SK-N-SH treated with all-trans-retinoic acid at 6 μM for 48 hours (cell line): Measurements from ENCODE around the gene FZD7.

ENCODE experiments used
- ATAC-seq: fragments of 200-7000 bp; cut with Tn5 transposase; 3 replicates; pipeline ENCODE4 v1.9.1; 2020; ENCODE audit warnings: mild to moderate bottlenecking, moderate library complexity
- ARNTL ChIP-seq: fragments of 450-650 bp; formaldehyde crosslinking; IDR thresholded peaks from 2 replicates; pipeline ENCODE4 v1.5.0; 2020; ENCODE audit warnings: low read depth, mild to moderate bottlenecking, moderate library complexity, borderline replicate concordance
- CREB5 ChIP-seq: fragments of 250-450 bp; sonication (Bioruptor Pico); IDR thresholded peaks from 2 replicates; pipeline ENCODE4 v1.5.1; 2020; ENCODE audit warnings: low read depth, mild to moderate bottlenecking, moderate library complexity
- ESRRG ChIP-seq: fragments of 250-450 bp; sonication (Bioruptor Pico); IDR thresholded peaks from 2 replicates; pipeline ENCODE4 v1.6.1; 2021; ENCODE audit warnings: mild to moderate bottlenecking
- ISL1 ChIP-seq: fragments of 250-450 bp; sonication (Bioruptor Pico); IDR thresholded peaks from 2 replicates; pipeline ENCODE4 v2.1.2; 2022; ENCODE audit warnings: mild to moderate bottlenecking, moderate library complexity
- PPARA ChIP-seq: fragments of 250-450 bp; sonication (Bioruptor Pico); IDR thresholded peaks from 2 replicates; pipeline ENCODE4 v1.5.0; 2020; ENCODE audit warnings: mild to moderate bottlenecking, borderline replicate concordance
- RARB ChIP-seq: fragments of 250-450 bp; sonication (Bioruptor Pico); IDR thresholded peaks from 2 replicates; pipeline ENCODE4 v1.8.0; 2021; ENCODE audit warnings: mild to moderate bottlenecking, moderate library complexity
- SNAI2 ChIP-seq: fragments of 250-450 bp; sonication (Bioruptor Pico); IDR thresholded peaks from 2 replicates; pipeline ENCODE4 v1.5.0; 2020; ENCODE audit warnings: mild to moderate bottlenecking, moderate library complexity
- TOX ChIP-seq: fragments of 250-450 bp; sonication (Bioruptor Pico); IDR thresholded peaks from 2 replicates; pipeline ENCODE4 v1.8.0; 2021; ENCODE audit warnings: mild to moderate bottlenecking, moderate library complexity, borderline replicate concordance
- TSHZ2 ChIP-seq: fragments of 250-450 bp; sonication (Bioruptor Pico); IDR thresholded peaks from 2 replicates; pipeline ENCODE4 v1.5.0; 2020; ENCODE audit warnings: mild to moderate bottlenecking, moderate library complexity
- ZC3H10 ChIP-seq: fragments of 250-450 bp; sonication (Bioruptor Pico); IDR thresholded peaks from 2 replicates; pipeline ENCODE4 v1.5.1; 2021; ENCODE audit warnings: mild to moderate bottlenecking, moderate library complexity
- ZFP3 ChIP-seq: fragments of 250-450 bp; sonication (Bioruptor Pico); IDR thresholded peaks from 2 replicates; pipeline ENCODE4 v1.5.0; 2020; ENCODE audit warnings: mild to moderate bottlenecking, moderate library complexity
- ZNF565 ChIP-seq: fragments of 450-650 bp; formaldehyde crosslinking; conservative IDR thresholded peaks from 2 replicates; pipeline ENCODE4 v1.5.0; 2020; ENCODE audit warnings: low read depth, mild to moderate bottlenecking, moderate library complexity
- ZNF70 ChIP-seq: fragments of 450-650 bp; formaldehyde crosslinking; IDR thresholded peaks from 2 replicates; pipeline ENCODE4 v1.5.0; 2020; ENCODE audit warnings: mild to moderate bottlenecking, moderate library complexity
- ZNF8 ChIP-seq: fragments of 450-650 bp; formaldehyde crosslinking; IDR thresholded peaks from 2 replicates; pipeline ENCODE4 v1.5.0; 2020; ENCODE audit warnings: mild to moderate bottlenecking, moderate library complexity
- TF ChIP-seq, protein P1 (sequence below): fragments of 250-450 bp; sonication (Bioruptor Pico); IDR thresholded peaks from 2 replicates; pipeline ENCODE4 v1.8.0; 2020; ENCODE audit warnings: mild to moderate bottlenecking, moderate library complexity, borderline replicate concordance
- TF ChIP-seq, protein P2 (sequence below): fragments of 250-450 bp; sonication (Bioruptor Pico); IDR thresholded peaks from 2 replicates; pipeline ENCODE4 v1.8.0; 2021; ENCODE audit warnings: low read depth, mild to moderate bottlenecking, moderate library complexity, borderline replicate concordance
- TF ChIP-seq, protein P3 (sequence below): fragments of 250-450 bp; sonication (Bioruptor Pico); IDR thresholded peaks from 2 replicates; pipeline ENCODE4 v1.5.1; 2021; ENCODE audit warnings: mild to moderate bottlenecking, moderate library complexity

Gene FZD7

DNA sequence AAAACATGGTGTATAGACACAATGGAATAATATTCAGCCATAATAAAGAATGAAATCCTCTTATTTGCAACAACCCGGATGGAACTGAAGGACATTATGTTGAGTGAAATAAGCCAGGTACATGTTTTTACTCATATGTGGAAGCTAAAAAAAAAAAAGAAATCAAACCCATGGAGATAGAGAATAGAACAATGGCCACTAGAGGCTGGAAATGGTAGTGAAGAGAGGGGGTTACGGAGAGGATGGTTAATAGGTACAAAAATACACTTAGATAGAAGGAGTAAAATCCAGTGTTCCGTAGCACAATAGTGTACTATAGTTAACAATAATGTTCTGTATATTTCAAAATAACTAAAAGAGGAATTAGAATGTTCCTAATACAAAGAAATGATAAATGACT lies 26.6 kb downstream of the FZD7 start (continued):
- TF ChIP-seq, protein P1, sequence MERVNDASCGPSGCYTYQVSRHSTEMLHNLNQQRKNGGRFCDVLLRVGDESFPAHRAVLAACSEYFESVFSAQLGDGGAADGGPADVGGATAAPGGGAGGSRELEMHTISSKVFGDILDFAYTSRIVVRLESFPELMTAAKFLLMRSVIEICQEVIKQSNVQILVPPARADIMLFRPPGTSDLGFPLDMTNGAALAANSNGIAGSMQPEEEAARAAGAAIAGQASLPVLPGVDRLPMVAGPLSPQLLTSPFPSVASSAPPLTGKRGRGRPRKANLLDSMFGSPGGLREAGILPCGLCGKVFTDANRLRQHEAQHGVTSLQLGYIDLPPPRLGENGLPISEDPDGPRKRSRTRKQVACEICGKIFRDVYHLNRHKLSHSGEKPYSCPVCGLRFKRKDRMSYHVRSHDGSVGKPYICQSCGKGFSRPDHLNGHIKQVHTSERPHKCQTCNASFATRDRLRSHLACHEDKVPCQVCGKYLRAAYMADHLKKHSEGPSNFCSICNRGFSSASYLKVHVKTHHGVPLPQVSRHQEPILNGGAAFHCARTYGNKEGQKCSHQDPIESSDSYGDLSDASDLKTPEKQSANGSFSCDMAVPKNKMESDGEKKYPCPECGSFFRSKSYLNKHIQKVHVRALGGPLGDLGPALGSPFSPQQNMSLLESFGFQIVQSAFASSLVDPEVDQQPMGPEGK (CRISPR knock-in tag): no peak
- TF ChIP-seq ZNF70 (CRISPR knock-in tag) (no peak), SNAI2 (no peak), ZNF8 (CRISPR knock-in tag) (no peak)

- ATAC-seq: no peak
- no peak for TF ChIP-seq PPARA (CRISPR knock-in tag)
- no peak for TF ChIP-seq ZNF565 (CRISPR knock-in tag)
- TF ChIP-seq TSHZ2: no peak
- TF ChIP-seq TOX (CRISPR knock-in tag): no peak
- TF ChIP-seq RARB: no peak
- TF ChIP-seq ZC3H10: no peak
Observed at GRCh38 chr2:202061695-202062094, 28.0 kb downstream of the FZD7 start.

DNA sequence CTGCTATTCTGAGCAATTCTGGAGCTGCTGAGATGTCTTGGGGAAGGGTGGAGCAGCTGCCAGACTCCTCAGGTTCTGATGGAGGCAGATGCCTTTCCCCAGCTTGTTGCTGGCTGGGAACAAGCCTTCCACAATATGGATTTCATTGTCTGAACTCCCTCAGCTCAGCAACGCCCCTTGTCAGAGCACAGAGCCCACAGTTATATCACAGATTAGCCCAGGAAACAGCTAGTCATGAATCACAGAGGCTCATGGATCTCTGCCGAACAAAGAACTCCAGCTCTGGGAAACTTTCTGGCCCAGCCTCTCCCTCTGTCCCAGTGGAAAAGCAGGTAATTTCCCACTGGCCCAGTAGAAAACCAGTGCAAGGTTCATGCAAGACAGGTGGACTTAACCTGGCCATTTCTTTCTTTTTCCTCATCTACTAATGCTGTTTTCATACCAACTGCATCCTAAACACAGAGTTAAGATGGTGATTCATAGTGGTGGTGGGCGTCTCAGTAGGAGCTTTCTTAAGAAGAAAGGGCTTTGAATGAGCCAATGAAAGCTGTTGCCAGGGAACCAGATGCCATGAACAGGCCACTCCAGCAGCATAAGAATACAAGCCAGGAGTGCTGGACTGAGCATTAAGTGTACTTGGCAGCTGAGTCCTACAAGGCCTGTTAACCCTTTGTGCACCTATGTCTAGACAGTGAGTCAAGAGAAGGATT lies 30.7 kb downstream of the FZD7 start:
- TF ChIP-seq CREB5 (CRISPR knock-in tag) (no peak), SNAI2 (no peak), ZNF565 (CRISPR knock-in tag) (no peak), ZNF70 (CRISPR knock-in tag) (no peak), ZFP3 (CRISPR knock-in tag) (no peak), ISL1 (CRISPR knock-in tag) (no peak), ARNTL (no peak), TOX (CRISPR knock-in tag) (no peak), TSHZ2 (no peak), ESRRG (CRISPR knock-in tag) (no peak)
- TF ChIP-seq, protein P1 (CRISPR knock-in tag): no peak
- TF ChIP-seq, protein P2, sequence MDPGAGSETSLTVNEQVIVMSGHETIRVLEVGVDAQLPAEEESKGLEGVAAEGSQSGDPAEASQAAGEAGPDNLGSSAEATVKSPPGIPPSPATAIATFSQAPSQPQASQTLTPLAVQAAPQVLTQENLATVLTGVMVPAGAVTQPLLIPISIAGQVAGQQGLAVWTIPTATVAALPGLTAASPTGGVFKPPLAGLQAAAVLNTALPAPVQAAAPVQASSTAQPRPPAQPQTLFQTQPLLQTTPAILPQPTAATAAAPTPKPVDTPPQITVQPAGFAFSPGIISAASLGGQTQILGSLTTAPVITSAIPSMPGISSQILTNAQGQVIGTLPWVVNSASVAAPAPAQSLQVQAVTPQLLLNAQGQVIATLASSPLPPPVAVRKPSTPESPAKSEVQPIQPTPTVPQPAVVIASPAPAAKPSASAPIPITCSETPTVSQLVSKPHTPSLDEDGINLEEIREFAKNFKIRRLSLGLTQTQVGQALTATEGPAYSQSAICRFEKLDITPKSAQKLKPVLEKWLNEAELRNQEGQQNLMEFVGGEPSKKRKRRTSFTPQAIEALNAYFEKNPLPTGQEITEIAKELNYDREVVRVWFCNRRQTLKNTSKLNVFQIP: no peak
- TF ChIP-seq, protein P3, sequence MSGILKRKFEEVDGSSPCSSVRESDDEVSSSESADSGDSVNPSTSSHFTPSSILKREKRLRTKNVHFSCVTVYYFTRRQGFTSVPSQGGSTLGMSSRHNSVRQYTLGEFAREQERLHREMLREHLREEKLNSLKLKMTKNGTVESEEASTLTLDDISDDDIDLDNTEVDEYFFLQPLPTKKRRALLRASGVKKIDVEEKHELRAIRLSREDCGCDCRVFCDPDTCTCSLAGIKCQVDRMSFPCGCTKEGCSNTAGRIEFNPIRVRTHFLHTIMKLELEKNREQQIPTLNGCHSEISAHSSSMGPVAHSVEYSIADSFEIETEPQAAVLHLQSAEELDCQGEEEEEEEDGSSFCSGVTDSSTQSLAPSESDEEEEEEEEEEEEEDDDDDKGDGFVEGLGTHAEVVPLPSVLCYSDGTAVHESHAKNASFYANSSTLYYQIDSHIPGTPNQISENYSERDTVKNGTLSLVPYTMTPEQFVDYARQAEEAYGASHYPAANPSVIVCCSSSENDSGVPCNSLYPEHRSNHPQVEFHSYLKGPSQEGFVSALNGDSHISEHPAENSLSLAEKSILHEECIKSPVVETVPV (CRISPR knock-in tag): no peak

More for the DNA sequence above, 30.7 kb downstream of the FZD7 start:
- peak; percentile 94 for ATAC-seq
